Central memory CD8-positive, alpha-beta T cell (primary cell): ENCODE measurements around the gene MYOZ3.

Experiments
- ATAC-seq: fragments of 150-1000 bp; cut with Tn5 transposase; replicated peaks from 2 replicates; pipeline ENCODE4 v1.10.0; 2022; ENCODE audit warnings: mild to moderate bottlenecking, moderate FRiP score, moderate number of reproducible peaks; ENCODE audit not compliant: poor library complexity, severe bottlenecking; ENCODE audit errors: extremely low read depth
- DNase-seq, 2 donors: peaks; one replicate each; pipeline ENCODE4 v3.0.0; 2021; ENCODE audit warnings: low spot score in 2 of 2
- H3K27ac Mint-ChIP-seq: one replicate; pipeline ENCODE4 v1.8.0; 2022; ENCODE audit warnings: low read depth, mild to moderate bottlenecking, moderate library complexity, mixed read lengths
- H3K27me3 Mint-ChIP-seq: one replicate; pipeline ENCODE4 v1.8.0; 2022; ENCODE audit warnings: mixed read lengths
- H3K36me3 Mint-ChIP-seq: one replicate; pipeline ENCODE4 v1.8.0; 2022; ENCODE audit warnings: mild to moderate bottlenecking, moderate library complexity, mixed read lengths; ENCODE audit not compliant: insufficient read depth
- H3K4me1 Mint-ChIP-seq: one replicate; pipeline ENCODE4 v1.8.0; 2022; ENCODE audit warnings: mixed read lengths
- H3K4me3 Mint-ChIP-seq: one replicate; pipeline ENCODE4 v1.8.0; 2022; ENCODE audit warnings: mild to moderate bottlenecking, moderate library complexity, mixed read lengths
- H3K9me3 Mint-ChIP-seq: one replicate; pipeline ENCODE4 v1.8.0; 2022; ENCODE audit warnings: mixed read lengths

MYOZ3 gene

DNA sequence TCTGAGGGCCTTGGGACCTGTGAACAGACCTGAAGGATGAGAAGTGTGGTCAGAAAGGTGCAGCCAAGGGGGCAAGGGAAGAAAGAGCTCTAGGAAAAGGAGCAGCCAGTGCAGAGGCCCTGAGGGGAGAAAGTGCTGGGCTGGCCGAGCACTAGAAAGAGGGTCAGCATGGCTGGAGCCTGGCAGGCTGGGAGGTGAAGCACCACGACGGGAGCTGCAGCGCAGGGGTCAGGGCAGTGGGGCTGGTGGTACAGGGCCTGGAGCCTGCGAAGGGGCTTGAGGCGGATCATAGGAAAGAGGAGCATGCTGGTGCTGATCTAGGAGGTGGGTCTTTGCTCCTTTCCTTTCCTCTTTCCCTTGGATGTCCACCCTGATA is 29.7 kb upstream of the MYOZ3 start:
- Mint-ChIP-seq H3K4me3 (no peak overlapping the region), H3K27ac (no peak overlapping the region), H3K27me3 (peaks cover 39% of the 10 kb centered on the region), H3K36me3 (no peaks in the 10 kb centered on the region), H3K9me3 (no peaks in the 10 kb centered on the region), H3K4me1 (no peaks in the 10 kb centered on the region)
- no peak for DNase-seq
- no peak for ATAC-seq

DNA sequence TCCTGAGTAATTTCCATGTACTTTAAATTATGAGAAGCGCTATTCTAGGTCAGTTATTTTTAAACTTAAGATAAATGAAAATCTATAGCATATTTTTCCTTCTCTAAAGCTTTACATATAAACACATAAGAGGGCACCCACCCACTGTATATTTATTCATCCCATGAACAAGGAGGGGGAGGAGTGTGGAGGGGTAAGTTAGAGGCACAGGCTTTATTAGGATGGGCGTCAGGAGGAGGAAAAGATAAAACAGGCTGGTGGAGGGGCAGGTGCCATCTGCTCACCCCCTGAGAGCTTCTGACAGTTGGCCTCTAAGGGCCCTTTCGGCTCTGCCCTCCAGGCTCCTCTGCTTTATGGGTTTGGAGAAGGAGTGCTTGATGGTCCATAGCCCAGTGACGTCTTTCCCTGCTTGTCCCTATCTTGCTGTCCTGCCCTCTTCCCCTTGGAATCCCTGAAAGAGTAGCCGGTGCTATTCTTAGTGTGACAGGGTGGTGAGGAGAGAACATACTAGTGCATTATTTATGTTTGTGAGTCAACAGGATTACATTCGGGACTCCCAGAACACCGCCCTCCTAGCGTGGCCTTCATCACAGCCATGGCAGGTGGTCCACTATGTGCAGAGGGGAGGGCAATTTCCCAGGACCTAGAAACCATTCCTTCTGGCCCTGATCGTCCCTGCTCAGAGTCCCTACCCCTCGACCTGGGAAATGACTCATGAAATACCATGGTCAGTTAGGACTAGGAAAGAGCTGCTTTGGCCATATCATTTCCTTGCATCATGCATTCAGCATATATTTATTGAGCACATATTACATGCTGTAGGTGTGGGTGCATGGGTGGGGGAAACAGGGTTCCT is 28.5 kb upstream of the MYOZ3 start:
- Mint-ChIP-seq H3K4me3 (no peak overlapping the region), H3K27me3 (peaks cover 37% of the 10 kb centered on the region), H3K4me1 (no peaks in the 10 kb centered on the region), H3K9me3 (no peaks in the 10 kb centered on the region), H3K36me3 (no peaks in the 10 kb centered on the region), H3K27ac (no peak overlapping the region)
- no peak for ATAC-seq
- DNase-seq, result no peak

DNA sequence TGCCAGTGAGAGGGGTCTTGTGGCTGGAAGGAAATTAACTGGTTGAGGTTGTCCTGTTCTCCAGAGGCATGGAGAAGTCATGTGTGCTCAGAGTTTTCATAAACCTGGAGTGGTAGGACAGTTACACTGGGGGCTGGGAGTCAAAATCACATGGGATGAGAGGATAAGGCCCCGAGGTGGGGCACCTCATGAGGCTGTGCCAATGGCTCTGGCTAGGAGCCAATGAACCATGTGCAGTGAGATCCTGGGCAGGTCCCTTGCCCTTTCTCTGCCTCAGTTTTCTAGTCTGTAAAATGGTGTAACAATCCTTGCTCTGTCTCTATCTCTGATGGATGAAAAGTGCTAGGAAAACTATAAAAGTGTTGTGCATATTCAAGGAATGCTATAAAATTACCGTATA is 27.6 kb upstream of the MYOZ3 start:
- H3K27me3 Mint-ChIP-seq, result peaks cover 33% of the 10 kb centered on the region
- no peaks in the 10 kb centered on the region for H3K9me3 Mint-ChIP-seq
- ATAC-seq, result no peak
- no peak overlapping the region for H3K4me3 Mint-ChIP-seq
- no peak overlapping the region for H3K27ac Mint-ChIP-seq
- no peak for DNase-seq
- H3K36me3 Mint-ChIP-seq, result no peaks in the 10 kb centered on the region
- H3K4me1 Mint-ChIP-seq, result no peaks in the 10 kb centered on the region

- H3K27ac Mint-ChIP-seq, result no peak overlapping the region
- no peaks in the 10 kb centered on the region for H3K4me1 Mint-ChIP-seq
- DNase-seq (no peak), ATAC-seq (no peak)
- peaks cover 33% of the 10 kb centered on the region for H3K27me3 Mint-ChIP-seq
- peaks cover 1% of the 10 kb centered on the region for H3K36me3 Mint-ChIP-seq
- no peaks in the 10 kb centered on the region for H3K9me3 Mint-ChIP-seq
- H3K4me3 Mint-ChIP-seq, result no peak overlapping the region
Observed at GRCh38 chr5:150636391-150637244, 24.4 kb upstream of the MYOZ3 start.

DNA sequence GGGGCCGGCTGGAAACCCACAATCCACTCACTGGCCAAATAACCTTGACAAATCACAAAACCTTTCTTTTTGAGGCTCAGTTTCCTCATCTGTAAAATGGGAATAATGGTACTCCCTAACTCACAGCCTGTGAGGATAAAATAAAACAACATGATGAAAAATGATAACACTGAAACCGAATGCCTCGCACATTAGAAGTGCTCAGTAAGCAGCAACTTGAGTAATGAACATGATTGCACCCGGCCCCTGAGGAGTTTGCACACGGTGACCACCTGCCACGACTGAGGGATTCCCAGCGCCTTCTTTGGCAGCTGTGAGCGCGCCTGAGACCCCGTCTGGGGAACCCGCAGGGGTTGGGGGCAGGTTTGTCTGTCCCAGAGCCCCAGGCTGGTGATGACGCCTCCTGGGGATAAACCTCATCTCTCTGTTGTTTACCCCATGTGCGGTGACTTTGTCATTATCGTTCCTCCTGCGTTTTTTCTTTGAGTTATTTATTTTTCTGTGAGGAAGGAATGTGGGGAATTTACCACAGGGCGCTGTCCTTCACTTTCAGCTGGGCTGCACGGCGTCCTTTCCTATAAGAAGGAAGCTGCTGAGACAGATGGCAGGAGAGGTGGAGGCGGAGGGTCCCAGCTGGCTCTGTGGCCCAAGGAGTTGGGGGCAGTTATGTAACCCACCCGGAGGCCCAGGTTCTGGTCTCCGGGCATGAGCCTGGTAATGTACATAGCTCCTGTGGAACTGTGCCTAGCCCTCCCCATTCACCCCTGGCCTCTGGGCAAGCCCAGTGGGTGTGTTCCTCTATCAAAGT is 23.6 kb upstream of the MYOZ3 start:
- H3K9me3 Mint-ChIP-seq, result no peaks in the 10 kb centered on the region
- H3K27me3 Mint-ChIP-seq, result peaks cover 33% of the 10 kb centered on the region
- H3K36me3 Mint-ChIP-seq, result peaks cover 1% of the 10 kb centered on the region
- ATAC-seq, result no peak
- no peak for DNase-seq
- H3K27ac Mint-ChIP-seq, result no peak overlapping the region
- no peak overlapping the region for H3K4me3 Mint-ChIP-seq
- H3K4me1 Mint-ChIP-seq, result no peaks in the 10 kb centered on the region

GRCh38 chr5:150638053-150638444 is 23.0 kb upstream of the MYOZ3 start:
- H3K27me3 Mint-ChIP-seq, result peaks cover 33% of the 10 kb centered on the region
- peaks cover 1% of the 10 kb centered on the region for H3K36me3 Mint-ChIP-seq
- no peaks in the 10 kb centered on the region for H3K4me1 Mint-ChIP-seq
- H3K27ac Mint-ChIP-seq, result no peak overlapping the region
- ATAC-seq (no peak), DNase-seq (no peak)
- H3K4me3 Mint-ChIP-seq, result no peak overlapping the region
- H3K9me3 Mint-ChIP-seq, result no peaks in the 10 kb centered on the region

DNA sequence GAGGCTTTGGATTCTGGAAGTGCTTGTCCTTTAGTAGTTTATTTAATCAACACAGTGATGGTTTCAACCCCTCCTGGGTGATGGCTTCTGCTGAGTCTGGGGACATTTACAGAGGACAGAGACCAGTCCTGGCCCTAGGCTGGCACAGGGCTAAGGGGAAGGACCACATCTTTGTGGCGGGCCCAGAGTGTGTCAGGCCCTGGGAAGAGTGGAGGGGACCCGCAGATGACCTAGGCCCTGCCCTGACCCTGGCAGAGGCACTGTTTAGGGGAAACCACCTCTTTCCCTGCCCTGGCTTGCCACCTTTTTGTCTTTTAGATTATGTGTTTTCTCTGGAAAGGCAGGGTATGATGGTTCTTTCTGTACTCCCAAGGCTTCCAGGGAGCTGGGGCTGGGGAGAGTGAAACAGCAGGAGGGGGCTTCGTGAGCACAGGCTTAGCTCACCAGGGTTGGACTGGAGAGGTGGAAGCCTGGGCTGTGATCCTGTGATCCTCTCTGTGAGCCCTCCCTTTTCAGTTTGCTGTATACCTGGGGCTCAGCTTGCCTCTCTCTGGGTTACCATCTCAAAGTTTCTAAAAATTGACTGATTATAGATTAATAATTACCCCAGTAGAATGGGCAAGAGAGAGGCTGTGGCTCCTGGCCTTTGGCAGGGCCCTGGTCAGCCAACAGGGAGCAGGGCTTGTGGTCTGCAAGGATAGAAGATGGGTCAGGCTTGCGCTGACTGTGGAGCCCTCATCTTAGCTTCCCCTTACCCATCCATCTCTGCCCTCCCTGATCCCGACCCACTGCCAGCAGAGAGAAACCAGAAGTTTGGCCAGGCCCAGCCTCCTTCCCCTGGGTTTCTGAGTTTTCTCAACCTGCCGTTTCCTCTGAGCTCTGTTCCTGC is 22.3 kb upstream of the MYOZ3 start:
- no peak overlapping the region for H3K27ac Mint-ChIP-seq
- no peak overlapping the region for H3K4me3 Mint-ChIP-seq
- DNase-seq, result no peak
- no peak for ATAC-seq
- no peaks in the 10 kb centered on the region for H3K9me3 Mint-ChIP-seq
- peaks cover 33% of the 10 kb centered on the region for H3K27me3 Mint-ChIP-seq
- no peaks in the 10 kb centered on the region for H3K4me1 Mint-ChIP-seq
- peaks cover 1% of the 10 kb centered on the region for H3K36me3 Mint-ChIP-seq

GRCh38 chr5:150639377-150639692 is 21.7 kb upstream of the MYOZ3 start:
- no peaks in the 10 kb centered on the region for H3K4me1 Mint-ChIP-seq
- H3K27me3 Mint-ChIP-seq, result peaks cover 34% of the 10 kb centered on the region
- no peak overlapping the region for H3K4me3 Mint-ChIP-seq
- no peak for DNase-seq
- ATAC-seq, result no peak
- H3K36me3 Mint-ChIP-seq, result peaks cover 1% of the 10 kb centered on the region
- H3K27ac Mint-ChIP-seq, result no peak overlapping the region
- H3K9me3 Mint-ChIP-seq, result no peaks in the 10 kb centered on the region

DNA sequence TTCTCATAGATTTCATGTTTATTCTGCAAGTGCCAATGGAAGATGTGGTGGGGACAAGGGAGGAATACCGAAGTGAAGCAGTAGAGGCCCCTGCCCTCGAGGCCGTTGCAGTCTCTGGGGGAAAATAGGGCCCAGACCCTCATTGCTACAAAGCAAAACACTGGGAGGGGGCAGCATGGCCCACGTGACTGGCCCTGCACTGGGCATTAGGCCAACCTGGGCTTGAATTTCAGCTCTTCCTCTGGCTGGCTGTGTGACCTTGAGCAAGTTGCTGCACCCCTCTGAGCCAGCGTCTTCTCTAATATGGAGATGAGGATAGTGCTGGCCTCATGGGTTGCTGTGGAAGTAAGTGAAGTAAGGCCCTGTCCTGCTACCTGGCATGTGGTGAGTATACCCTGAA is 21.3 kb upstream of the MYOZ3 start:
- no peaks in the 10 kb centered on the region for H3K4me1 Mint-ChIP-seq

DNA sequence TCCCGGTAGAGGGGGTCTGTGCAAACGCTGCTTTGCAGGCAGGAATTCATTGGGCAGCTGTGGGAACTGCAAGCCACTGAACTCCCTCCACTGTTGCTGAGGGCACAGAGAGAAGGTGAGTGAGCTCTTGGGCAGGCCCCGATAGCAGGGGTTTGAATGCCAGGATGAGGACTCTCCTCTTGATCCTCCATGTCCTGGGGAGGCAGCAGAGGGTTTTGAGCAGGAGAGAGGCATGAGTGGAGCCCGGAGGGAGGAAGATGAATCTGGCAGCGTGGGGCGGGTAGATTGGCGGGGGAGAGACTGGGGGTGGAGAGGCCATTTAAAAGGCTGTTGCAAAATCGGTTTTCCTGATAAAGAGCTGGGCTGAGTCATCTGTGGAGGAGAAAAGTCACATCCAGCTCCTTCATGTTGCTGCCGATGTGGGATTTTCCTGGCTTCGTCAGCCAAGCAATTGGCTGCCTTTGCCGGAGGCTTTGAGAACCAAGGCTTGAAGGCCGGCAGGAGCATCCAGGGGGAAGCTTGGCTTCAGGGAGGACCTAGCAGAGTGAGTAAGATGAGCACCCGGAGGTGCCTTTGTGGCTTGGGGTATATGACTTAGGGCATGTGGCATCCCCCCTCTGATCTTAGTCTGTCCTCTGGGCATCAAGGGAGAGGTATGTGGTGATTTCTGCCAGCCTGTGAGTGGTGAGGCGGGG is 20.6 kb upstream of the MYOZ3 start, which contains the start of gene SYNPO:
Gene SYNPO (plus strand): TSS at position 350 of the 695 bp plus-strand sequence. CDS start 7,616 bp downstream, outside the sequence.
- no peak for ATAC-seq
- no peak for DNase-seq
- no peaks in the 10 kb centered on the region for H3K9me3 Mint-ChIP-seq
- no peaks in the 10 kb centered on the region for H3K4me1 Mint-ChIP-seq
- peaks cover 1% of the 10 kb centered on the region for H3K36me3 Mint-ChIP-seq
- peaks cover 31% of the 10 kb centered on the region for H3K27me3 Mint-ChIP-seq
- H3K27ac Mint-ChIP-seq, result no peak within 1 kb of the TSS
- no peak within 1 kb of the TSS for H3K4me3 Mint-ChIP-seq

More for the DNA sequence above, 21.3 kb upstream of the MYOZ3 start:
- no peak overlapping the region for H3K4me3 Mint-ChIP-seq
- ATAC-seq (no peak), DNase-seq (no peak)
- peaks cover 1% of the 10 kb centered on the region for H3K36me3 Mint-ChIP-seq
- H3K27me3 Mint-ChIP-seq, result peaks cover 34% of the 10 kb centered on the region
- no peaks in the 10 kb centered on the region for H3K9me3 Mint-ChIP-seq
- H3K27ac Mint-ChIP-seq, result no peak overlapping the region

- H3K36me3 Mint-ChIP-seq, result peaks cover 1% of the 10 kb centered on the region
- H3K4me1 Mint-ChIP-seq, result no peaks in the 10 kb centered on the region
- DNase-seq (no peak), ATAC-seq (no peak)
- no peaks in the 10 kb centered on the region for H3K9me3 Mint-ChIP-seq
- H3K4me3 Mint-ChIP-seq, result no peak overlapping the region
- H3K27me3 Mint-ChIP-seq, result peaks cover 25% of the 10 kb centered on the region
- no peak overlapping the region for H3K27ac Mint-ChIP-seq
Observed at GRCh38 chr5:150641006-150641570, 20.0 kb upstream of the MYOZ3 start.
